HepG2 (cell line): Measurements from ENCODE around the gene SYTL2. TPM values are rescaled to one million over a fixed set of nuclear protein-coding genes. Genes with fewer than 3 reads are reported as not detected.

Source experiments
- ATAC-seq: fragments of 200-7000 bp; cut with Tn5 transposase; 3 replicates; pipeline ENCODE4 v1.9.1; 2020; ENCODE audit warnings: mild to moderate bottlenecking, moderate library complexity
- BruUV-seq: library from RNA; stranded (reverse); fragments of 400-500 nt; replicated peaks from 2 replicates; lab custom pipeline; 2021; lab: Mats Ljungman, UMichigan
- CTCF ChIA-PET: fragments of 300-600 bp; formaldehyde crosslinking; extraction: SDS; loops from one replicate; lab custom pipeline; 2021; ENCODE audit warnings: low total read pairs, inconsistent platforms, low intra/inter-chr PET ratio; lab: Yijun Ruan, JAX
- POLR2A ChIA-PET: fragments of 350-600 bp; sonication (Branson Sonifier 250); formaldehyde crosslinking; loops from one replicate; lab custom pipeline; 2020; ENCODE audit warnings: antibody characterized with exemption, inconsistent platforms; lab: Yijun Ruan, JAX
- DNase-seq: peaks from one replicate; pipeline ENCODE4 v3.0.0-alpha.2; 2015; ENCODE audit warnings: low spot score
- FAIRE-seq: peaks from 3 replicates; lab custom pipeline; 2011; peaks lifted over from hg19 to GRCh38; lab: Jason Lieb, UNC
- H2AFZ ChIP-seq: one replicate; pipeline ENCODE4 v1.6.1; 2011; ENCODE audit warnings: low read length, inconsistent platforms
- H3K27ac ChIP-seq: fragments of 300-600 bp; 3 replicates; pipeline ENCODE4 v1.8.0; 2011; ENCODE audit warnings: mixed run types, mild to moderate bottlenecking, mixed read lengths, low read length, inconsistent platforms; ENCODE audit not compliant: insufficient read depth; ENCODE audit errors: extremely low read length
- H3K27me3 ChIP-seq, 2 experiments: fragments of 200-600 bp in 1 of 2; 2 replicates in 1 of 2; 3 replicates in 1 of 2; pipeline versions ENCODE4 v1.6.0 to v1.8.0; 2011; ENCODE audit warnings: low read length in 2 of 2, mild to moderate bottlenecking in 2 of 2, moderate library complexity in 2 of 2, inconsistent platforms in 1 of 2; ENCODE audit not compliant: insufficient read depth in 2 of 2, control insufficient read depth in 1 of 2
- H3K36me3 ChIP-seq, 2 experiments: fragments of 200-600 bp in 1 of 2; replicated peaks in 1 of 2; 2 replicates in 1 of 2; 3 replicates in 1 of 2; pipeline versions ENCODE4 v1.5.1 to v1.8.0; 2011; ENCODE audit warnings: low read length in 2 of 2, inconsistent platforms in 1 of 2; ENCODE audit not compliant: insufficient read depth in 2 of 2, control insufficient read depth in 1 of 2
- H3K4me1 ChIP-seq: 2 replicates; pipeline ENCODE4 v1.5.1; 2012; ENCODE audit warnings: low read length, inconsistent platforms; ENCODE audit not compliant: insufficient read depth
- H3K4me2 ChIP-seq: 2 replicates; pipeline ENCODE4 v1.6.0; 2011; ENCODE audit warnings: low read depth, low read length, inconsistent platforms
- H3K4me3 ChIP-seq, 3 experiments: fragments of 200-600 bp in 1 of 3; sonication (generic), shearing (Covaris generic) in 1 of 3; replicated peaks in 1 of 3; 2 replicates each; pipeline ENCODE4 v1.5.1; 2011 to 2016; ENCODE audit warnings: low read length in 3 of 3, inconsistent platforms in 2 of 3, low read depth in 2 of 3, mild to moderate bottlenecking in 2 of 3, control low read depth in 1 of 3, mixed read lengths in 1 of 3; ENCODE audit not compliant: insufficient read depth in 1 of 3
- H3K79me2 ChIP-seq: one replicate; pipeline ENCODE4 v1.6.1; 2011; ENCODE audit warnings: low read length, inconsistent platforms; ENCODE audit not compliant: insufficient read depth
- H3K9ac ChIP-seq: 2 replicates; pipeline ENCODE4 v1.6.0; 2011; ENCODE audit warnings: mild to moderate bottlenecking, low read depth, low read length, inconsistent platforms; ENCODE audit not compliant: insufficient read depth
- H3K9me3 ChIP-seq: 2 replicates; pipeline ENCODE4 v1.5.1; 2012; ENCODE audit warnings: mild to moderate bottlenecking, low read length
- H4K20me1 ChIP-seq: 2 replicates; pipeline ENCODE4 v1.6.0; 2011; ENCODE audit warnings: inconsistent platforms, mild to moderate bottlenecking, low read length, moderate library complexity; ENCODE audit not compliant: insufficient read depth
- ADNP ChIP-seq: sonication (generic); formaldehyde crosslinking; IDR thresholded peaks from 2 replicates; pipeline ENCODE4 v1.4.0; 2020; ENCODE audit warnings: missing genetic modification reagents
- HNF4G ChIP-seq, 2 experiments: sonication (generic) in 1 of 2; formaldehyde crosslinking in 1 of 2; IDR thresholded peaks; 2 replicates each; pipeline versions ENCODE4 v1.4.0 to v1.6.1; 2011 to 2020; ENCODE audit warnings: borderline replicate concordance in 2 of 2, low read depth in 2 of 2, mild to moderate bottlenecking in 2 of 2, low read length in 1 of 2, missing genetic modification reagents in 1 of 2, moderate library complexity in 1 of 2
- REPIN1 ChIP-seq: sonication (generic); formaldehyde crosslinking; IDR thresholded peaks from 2 replicates; pipeline ENCODE4 v1.8.0; 2022; ENCODE audit warnings: missing genetic modification reagents, low read depth, mild to moderate bottlenecking, borderline replicate concordance
- ZNF160 ChIP-seq: sonication (generic); formaldehyde crosslinking; IDR thresholded peaks from 2 replicates; pipeline ENCODE4 v1.8.0; 2022; ENCODE audit warnings: mild to moderate bottlenecking, inconsistent platforms, missing genetic modification reagents
- ZNF607 ChIP-seq: sonication (generic); formaldehyde crosslinking; IDR thresholded peaks from 2 replicates; pipeline ENCODE4 v1.5.1; 2020; ENCODE audit warnings: missing genetic modification reagents, mild to moderate bottlenecking, borderline replicate concordance
- WGBS: methylation state at CpG from one replicate; pipeline ENCODE4 v1.1.6; 2017; ENCODE audit warnings: low lambda C conversion rate; 5-methylcytosine and 5-hydroxymethylcytosine counted together
- in situ Hi-C: cut with HindIII; loops from 2 replicates; pipeline ENCODE4 v1.10.0; 2017; ENCODE audit warnings: low pct_unique_long_range_greater_than_20kb; ENCODE audit not compliant: extremely low pct_ligation_motif_present
- intact Hi-C: fragments of 100-400 bp; cut with micrococcal nuclease; formaldehyde crosslinking; loops from one replicate; pipeline ENCODE4 v1.10.0; 2022; ENCODE audit not compliant: unreplicated experiment
- polyA plus RNA-seq, 8 experiments: library from polyadenylated mRNA; depleted of rRNA in 3 of 8; stranded (reverse) in 7 of 8; unstranded in 1 of 8; fragments of >200 nt; fragmentation: Illumina TruSeq in 4 of 8; extraction: Trizol in 4 of 8; gene quantifications; 2 replicates each; pipeline versions ENCODE4 v1.2.1 to v1.2.3, GENCODE V29; 2011 to 2016; ENCODE audit warnings: low read depth in 4 of 8, missing spikeins in 1 of 8, mixed read lengths in 1 of 8; ENCODE audit not compliant: insufficient read depth in 1 of 8
- total RNA-seq, 5 experiments: library from RNA; depleted of rRNA; stranded (reverse); fragments of >200 nt; fragmentation: Illumina TruSeq; extraction: Trizol; gene quantifications; 2 replicates each; pipeline ENCODE4 v1.2.3, GENCODE V29; 2016; ENCODE audit warnings: low read depth in 1 of 5
- TF ChIP-seq, protein P1 (sequence below): sonication (generic); formaldehyde crosslinking; IDR thresholded peaks from 2 replicates; pipeline ENCODE4 v1.4.0; 2020; ENCODE audit warnings: mild to moderate bottlenecking, missing genetic modification reagents
- TF ChIP-seq, protein P2 (sequence below): sonication (generic); formaldehyde crosslinking; IDR thresholded peaks from 2 replicates; pipeline ENCODE4 v1.4.0; 2020; ENCODE audit warnings: mild to moderate bottlenecking, missing genetic modification reagents, borderline replicate concordance

The SYTL2 gene
- total and polyA plus RNA-seq, 2 of the 13 experiments (the other 11 are each of a cell fraction or from before 2014, with no cell fraction given): 0.77 to 0.90 TPM

DNA sequence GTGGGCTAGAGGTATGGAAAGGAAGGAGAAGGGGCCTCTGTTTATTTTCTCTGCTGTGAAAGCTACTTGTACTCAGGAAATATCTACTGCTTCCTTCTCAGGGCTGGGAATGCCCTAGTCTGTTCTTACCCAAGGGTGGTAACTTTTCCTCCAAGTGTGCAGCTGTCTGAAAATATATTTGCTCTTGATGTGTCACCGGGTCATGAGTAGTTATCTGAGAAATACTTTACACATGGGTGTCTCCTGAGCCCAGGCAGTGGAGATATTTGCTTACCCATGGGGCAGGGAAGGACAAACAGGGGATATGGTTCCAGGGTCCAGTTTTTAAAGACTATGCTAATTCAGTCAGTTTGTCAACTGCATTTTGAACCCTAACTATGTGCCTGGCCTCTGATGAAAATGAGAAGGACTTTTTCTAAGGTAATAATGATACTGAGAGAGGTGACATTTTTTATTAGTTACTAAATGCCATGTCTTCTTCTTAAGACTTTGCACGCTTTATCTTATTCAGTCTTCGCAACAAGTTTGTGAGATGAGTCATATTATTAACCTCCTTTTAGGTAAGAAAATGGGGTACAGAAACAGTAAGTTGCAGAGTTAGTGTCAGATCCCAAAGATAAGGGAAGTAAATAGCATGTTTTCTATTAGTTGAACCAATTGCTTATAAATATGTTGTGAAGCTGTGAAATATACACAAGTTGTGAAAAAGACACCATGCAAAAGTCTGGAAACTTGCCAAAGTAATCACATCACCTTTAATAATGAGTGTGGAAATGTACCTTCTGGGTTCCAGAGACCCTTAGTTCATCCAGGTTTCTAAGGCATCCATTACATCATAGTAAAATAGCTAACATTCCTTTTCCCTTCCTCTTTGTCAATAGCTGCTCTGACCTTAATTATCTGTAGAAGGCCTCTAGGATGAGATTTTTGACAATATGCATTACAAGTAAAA, 22.9 kb downstream of the SYTL2 start (continued):
- TF ChIP-seq, protein P1, sequence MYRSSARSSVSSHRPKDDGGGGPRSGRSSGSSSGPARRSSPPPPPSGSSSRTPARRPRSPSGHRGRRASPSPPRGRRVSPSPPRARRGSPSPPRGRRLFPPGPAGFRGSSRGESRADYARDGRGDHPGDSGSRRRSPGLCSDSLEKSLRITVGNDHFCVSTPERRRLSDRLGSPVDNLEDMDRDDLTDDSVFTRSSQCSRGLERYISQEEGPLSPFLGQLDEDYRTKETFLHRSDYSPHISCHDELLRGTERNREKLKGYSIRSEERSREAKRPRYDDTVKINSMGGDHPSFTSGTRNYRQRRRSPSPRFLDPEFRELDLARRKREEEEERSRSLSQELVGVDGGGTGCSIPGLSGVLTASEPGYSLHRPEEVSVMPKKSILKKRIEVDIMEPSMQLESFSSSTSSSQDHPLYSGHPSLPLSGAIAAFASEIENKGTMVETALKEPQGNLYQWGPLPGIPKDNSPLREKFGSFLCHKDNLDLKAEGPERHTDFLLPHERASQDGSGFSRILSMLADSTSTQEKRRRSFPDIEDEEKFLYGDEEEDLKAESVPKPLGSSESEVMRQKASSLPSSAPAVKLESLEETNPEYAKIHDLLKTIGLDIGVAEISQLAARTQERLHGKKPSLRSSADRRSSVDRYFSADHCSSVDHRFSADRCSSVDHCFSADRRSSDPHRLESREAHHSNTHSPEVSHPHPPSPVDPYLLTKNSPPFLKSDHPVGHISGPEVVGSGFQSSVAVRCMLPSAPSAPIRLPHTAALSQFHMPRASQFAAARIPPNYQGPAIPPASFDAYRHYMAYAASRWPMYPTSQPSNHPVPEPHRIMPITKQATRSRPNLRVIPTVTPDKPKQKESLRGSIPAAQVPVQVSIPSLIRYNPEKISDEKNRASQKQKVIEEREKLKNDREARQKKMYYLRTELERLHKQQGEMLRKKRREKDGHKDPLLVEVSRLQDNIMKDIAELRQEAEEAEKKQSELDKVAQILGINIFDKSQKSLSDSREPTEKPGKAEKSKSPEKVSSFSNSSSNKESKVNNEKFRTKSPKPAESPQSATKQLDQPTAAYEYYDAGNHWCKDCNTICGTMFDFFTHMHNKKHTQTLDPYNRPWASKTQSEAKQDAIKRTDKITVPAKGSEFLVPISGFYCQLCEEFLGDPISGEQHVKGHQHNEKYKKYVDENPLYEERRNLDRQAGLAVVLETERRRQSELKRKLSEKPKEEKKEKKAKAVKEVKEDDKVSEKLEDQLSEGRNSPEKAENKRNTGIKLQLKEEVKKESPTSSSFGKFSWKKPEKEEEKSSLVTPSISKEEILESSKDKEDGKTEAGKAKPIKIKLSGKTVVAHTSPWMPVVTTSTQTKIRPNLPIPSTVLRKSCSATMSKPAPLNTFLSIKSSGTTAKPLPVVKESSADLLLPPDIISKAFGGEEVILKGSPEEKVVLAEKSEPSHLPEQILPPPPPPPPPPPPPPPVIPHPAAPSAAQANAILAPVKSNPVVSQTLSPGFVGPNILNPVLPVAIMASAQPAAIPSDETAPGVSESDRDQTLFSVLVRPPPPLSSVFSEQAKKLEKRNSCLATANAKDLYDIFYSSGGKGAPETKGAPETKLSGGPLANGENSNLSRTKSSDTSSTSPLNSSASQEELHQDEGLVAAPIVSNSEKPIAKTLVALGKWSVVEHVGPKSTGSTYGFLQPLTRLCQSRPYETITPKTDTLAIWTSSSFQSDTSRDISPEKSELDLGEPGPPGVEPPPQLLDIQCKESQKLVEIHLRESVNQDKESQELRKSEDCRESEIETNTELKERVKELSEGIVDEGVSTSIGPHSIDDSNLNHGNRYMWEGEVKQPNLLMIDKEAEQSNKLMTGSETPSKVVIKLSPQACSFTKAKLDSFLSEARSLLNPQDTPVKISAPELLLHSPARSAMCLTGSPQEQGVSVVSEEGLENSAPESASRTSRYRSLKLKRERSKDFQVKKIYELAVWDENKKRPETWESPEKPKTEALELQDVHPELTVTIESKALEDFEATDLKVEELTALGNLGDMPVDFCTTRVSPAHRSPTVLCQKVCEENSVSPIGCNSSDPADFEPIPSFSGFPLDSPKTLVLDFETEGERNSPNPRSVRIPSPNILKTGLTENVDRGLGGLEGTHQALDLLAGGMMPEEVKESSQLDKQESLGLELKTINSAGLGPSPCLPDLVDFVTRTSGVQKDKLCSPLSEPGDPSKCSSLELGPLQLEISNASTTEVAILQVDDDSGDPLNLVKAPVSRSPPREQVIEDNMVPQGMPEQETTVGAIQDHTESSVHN (CRISPR knock-in tag): no peak

DNA sequence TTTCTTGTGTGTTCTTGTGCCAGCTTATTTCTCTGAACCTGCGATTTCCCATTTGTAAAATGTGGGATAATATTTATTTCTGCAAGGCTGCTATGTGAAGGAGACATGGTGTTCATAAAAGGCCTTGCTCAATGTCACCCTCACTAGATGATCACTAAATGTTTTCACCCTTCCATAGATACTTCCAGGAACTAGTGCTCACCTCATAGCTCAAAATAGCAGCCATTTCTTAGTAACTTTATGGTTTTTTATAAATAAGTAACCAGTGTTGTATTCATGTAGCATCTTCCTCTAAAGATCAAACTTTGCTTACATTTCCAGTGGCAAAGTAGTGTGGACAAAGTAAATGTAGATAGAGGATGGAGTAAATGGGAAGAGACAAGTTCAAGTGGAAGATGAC, 23.8 kb downstream of the SYTL2 start:
- Histone ChIP-seq H3K4me1 (peaks cover 12% of the 10 kb centered on the region), H4K20me1 (no peaks in the 10 kb centered on the region), H3K4me2 (no peak overlapping the region), H2AFZ (no peak overlapping the region), H3K36me3 (no peaks in the 10 kb centered on the region), H3K4me3 (no peak overlapping the region), H3K27ac (no peak overlapping the region), H3K79me2 (no peaks in the 10 kb centered on the region), H3K27me3 (no peaks in the 10 kb centered on the region; a peak in 1 of 5 replicates), H3K9me3 (no peaks in the 10 kb centered on the region), H3K9ac (no peak overlapping the region)
- ChIA-PET CTCF (no interaction called here), POLR2A (no interaction called here)
- 40% methylated on average over 1 of the region's 1 CpG for WGBS
- in situ Hi-C loops (no loop called here), intact Hi-C loops (no loop called here)
- FAIRE-seq (no peak), DNase-seq (no peak), ATAC-seq (no peak)
- no TSS peak for BruUV-seq
- TF ChIP-seq REPIN1 (CRISPR knock-in tag) (no peak), ADNP (CRISPR knock-in tag) (no peak), ZNF160 (CRISPR knock-in tag) (no peak), HNF4G (IDR thresholded peaks at IDR 0.05; ENCODE audit: borderline replicate concordance, low read depth, low read length) (no peak), HNF4G (CRISPR knock-in tag; IDR thresholded peaks at IDR 0.05; ENCODE audit: borderline replicate concordance, low read depth) (no peak), ZNF607 (no peak)
- TF ChIP-seq, protein P2, sequence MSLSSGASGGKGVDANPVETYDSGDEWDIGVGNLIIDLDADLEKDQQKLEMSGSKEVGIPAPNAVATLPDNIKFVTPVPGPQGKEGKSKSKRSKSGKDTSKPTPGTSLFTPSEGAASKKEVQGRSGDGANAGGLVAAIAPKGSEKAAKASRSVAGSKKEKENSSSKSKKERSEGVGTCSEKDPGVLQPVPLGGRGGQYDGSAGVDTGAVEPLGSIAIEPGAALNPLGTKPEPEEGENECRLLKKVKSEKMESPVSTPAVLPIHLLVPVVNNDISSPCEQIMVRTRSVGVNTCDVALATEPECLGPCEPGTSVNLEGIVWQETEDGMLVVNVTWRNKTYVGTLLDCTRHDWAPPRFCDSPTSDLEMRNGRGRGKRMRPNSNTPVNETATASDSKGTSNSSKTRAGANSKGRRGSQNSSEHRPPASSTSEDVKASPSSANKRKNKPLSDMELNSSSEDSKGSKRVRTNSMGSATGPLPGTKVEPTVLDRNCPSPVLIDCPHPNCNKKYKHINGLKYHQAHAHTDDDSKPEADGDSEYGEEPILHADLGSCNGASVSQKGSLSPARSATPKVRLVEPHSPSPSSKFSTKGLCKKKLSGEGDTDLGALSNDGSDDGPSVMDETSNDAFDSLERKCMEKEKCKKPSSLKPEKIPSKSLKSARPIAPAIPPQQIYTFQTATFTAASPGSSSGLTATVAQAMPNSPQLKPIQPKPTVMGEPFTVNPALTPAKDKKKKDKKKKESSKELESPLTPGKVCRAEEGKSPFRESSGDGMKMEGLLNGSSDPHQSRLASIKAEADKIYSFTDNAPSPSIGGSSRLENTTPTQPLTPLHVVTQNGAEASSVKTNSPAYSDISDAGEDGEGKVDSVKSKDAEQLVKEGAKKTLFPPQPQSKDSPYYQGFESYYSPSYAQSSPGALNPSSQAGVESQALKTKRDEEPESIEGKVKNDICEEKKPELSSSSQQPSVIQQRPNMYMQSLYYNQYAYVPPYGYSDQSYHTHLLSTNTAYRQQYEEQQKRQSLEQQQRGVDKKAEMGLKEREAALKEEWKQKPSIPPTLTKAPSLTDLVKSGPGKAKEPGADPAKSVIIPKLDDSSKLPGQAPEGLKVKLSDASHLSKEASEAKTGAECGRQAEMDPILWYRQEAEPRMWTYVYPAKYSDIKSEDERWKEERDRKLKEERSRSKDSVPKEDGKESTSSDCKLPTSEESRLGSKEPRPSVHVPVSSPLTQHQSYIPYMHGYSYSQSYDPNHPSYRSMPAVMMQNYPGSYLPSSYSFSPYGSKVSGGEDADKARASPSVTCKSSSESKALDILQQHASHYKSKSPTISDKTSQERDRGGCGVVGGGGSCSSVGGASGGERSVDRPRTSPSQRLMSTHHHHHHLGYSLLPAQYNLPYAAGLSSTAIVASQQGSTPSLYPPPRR (CRISPR knock-in tag): no peak
